Activated CD8-positive, alpha-beta memory T cell treated with anti-CD3 and anti-CD28 coated beads for 1 hour (primary cell): ENCODE results near the gene EXOC3L4.
"Not testable (repeated sequence)": the region's sequence is repeated elsewhere in the genome, so short reads cannot be mapped to it uniquely, and the experiment has no call there.

Experiments used
- DNase-seq, 2 donors: peaks; one replicate each; pipeline ENCODE4 v3.0.0-alpha.2; 2020; ENCODE audit warnings: low read depth in 1 of 2; ENCODE audit errors: extremely low read depth in 1 of 2

Gene EXOC3L4

DNA sequence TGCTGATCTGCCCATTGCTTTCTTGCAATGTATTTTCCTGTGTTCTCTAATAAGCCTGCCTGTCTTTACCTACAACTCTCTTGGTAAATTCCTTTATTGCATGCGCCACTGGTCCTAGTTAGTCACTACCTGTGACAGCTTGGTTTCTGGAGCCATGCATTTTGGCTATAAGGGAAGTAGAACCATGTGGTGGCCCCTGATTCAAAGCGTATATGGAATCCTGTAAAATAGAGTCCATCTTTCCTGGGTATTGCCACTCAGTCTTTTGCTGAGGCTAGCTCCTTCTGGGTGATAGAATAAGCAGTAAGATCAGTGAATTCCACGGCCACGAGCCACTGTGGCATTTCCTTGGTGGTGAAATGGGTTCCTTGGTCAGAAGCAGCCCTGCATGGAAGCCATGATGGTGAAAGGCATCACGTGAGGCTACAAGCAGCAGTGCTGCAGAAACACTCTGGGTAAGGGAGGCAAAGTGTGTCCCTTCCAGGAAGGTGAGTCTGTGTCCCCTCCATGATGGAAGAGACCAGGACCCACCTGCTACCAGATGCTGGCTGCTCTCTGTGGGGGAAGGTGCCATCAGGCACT, 48.3 kb downstream of the EXOC3L4 start:
- DNase-seq: no peak

GRCh38 chr14:103143506-103143905, 49.0 kb downstream of the EXOC3L4 start:
- no peak for DNase-seq

DNA sequence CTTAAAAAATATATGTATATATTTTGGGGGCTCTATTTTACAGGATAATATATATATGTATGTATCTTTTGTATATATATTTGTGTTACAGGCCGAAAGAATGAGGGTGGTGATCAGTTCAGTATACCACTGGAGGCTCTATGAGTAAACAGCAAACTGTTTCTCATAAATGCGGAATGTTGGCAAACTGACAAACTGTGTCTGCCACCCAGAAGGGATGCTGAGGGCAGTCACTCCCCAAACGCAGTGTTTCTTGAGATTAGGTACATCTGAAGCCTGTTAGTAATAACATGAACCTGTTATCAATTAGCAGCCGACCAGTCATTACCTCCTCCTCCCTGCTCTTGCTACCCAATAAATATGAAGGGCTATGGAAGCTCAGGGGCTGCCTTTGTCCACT, 49.6 kb downstream of the EXOC3L4 start:
- DNase-seq: no peak

GRCh38 chr14:103146141-103146709, 51.7 kb downstream of the EXOC3L4 start:
- no peak for DNase-seq

GRCh38 chr14:103149351-103150237, 55.1 kb downstream of the EXOC3L4 start:
- no peak for DNase-seq

DNA sequence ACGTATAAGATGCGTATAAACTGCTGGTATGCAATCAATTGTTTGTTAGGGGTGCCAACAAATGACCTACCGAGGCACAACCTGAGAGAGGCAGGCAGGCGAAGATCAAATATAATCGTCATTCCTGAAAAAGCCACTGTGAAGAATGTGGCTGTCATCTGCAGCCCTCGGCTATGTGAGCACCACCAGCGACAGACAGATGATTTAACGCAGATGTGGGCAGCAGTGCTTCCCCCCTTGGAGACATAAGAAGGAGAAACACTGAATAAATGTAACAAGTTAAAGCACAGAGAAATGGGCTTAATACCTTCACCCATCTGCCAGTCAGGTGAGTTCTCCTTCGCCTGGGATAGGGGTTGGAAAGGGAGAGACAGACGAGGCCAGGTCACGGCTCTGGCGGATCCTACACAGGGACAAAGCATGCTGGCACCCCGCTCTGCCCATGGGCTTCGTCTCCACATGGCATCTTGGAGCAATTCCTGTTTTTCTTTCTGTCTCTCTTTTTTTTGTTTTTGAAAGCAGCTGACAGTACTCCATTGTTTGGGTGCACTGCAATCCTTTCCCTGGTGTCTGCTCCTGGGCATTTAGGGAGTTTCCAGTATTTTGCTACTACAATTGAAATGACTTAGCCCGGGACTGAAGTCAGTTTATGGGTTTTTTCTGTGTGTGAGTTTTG, 56.9 kb downstream of the EXOC3L4 start:
- no peak for DNase-seq

GRCh38 chr14:103155010-103155409, 60.5 kb downstream of the EXOC3L4 start:
- no peak for DNase-seq

DNA sequence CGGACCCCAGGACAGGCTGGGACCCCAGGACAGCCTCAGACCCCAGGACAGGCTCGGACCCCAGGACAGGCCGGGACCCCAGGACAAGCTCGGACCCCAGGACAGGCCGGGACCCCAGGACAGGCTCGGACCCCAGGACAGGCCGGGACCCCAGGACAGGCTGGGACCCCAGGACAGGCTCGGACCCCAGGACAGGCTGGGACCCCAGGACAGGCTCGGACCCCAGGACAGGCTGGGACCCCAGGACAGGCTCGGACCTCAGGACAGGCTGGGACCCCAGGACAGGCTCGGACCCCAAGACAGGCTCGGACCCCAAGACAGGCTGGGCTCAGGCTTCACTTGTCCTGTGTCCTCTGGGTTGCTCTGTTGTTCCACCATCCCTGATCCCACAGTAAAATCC, 60.9 kb downstream of the EXOC3L4 start:
- not testable (repeated sequence) for DNase-seq

DNA sequence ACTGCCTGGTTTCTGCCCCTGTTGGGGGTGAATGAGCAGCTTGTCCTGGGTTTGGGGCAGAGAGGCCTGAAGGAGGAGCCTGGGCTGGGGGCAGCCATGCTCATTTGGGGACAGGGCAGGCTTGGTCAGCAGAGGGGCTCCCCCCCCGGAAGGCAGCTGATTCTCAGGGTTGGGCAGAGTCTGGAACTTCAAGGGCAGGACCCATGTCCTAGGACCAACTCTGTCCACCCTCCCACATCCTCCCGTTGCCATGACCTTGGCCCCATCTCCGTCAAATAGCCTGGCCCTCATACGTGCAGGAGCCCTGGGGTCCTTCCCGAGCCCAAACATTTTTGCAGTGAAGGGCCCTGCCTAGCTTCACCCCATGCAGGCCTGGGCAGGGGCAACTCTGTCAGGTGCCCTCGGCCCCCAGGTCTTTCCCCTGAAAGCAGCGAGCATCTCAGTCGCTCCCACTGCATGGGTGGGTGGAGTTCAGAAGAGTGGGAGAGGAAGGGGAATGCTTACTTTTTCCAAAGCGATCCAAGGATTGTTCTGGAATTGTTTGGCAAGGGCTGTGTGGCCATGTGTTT, 61.4 kb downstream of the EXOC3L4 start:
- DNase-seq: no peak

GRCh38 chr14:103156651-103157378, 62.3 kb downstream of the EXOC3L4 start:
- DNase-seq: no peak

DNA sequence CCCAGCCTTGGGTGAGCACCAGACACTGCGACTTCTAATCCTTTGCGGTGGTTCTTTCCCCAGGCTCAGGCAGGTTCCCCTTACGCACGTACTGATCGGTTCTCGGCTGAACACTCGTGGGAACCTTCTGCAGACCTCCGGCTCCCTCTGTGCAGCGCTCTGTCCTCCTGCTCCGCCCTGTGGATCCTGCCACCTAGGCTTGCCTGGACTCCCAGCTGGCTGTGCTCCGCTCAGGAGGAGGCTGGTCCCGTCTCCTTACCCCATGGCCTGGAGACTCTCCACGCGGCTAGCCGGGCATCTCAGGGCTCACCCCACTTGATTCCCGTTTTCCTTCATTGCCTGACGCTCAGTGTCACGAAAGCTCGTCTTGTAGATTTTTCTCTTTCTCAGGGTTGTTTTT, 63.4 kb downstream of the EXOC3L4 start:
- DNase-seq: no peak

DNA sequence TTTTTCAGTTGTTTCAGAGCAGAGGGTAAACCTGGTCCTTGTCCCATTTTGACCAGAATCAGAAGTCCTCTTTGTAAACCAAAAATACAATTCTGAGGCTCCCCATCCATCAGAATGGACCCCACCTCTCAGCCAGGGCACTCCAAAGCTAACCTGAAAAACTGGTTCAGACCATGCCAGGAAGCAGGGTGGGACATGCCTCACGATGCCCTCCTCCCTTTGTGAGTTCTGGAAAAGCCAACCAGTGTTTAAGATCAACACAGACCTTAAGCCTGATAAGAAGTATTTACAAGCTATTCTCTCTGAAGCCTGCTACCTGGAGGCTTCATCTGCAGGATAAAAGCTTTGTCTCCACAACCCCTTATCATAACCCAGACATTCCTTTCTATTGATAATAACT, 64.2 kb downstream of the EXOC3L4 start:
- no peak for DNase-seq
